Neural cell (in vitro differentiated cells): Measurements from ENCODE around the gene DNMT3A.

Experiments used
- CTCF ChIP-seq: fragments of 450-650 bp; IDR thresholded peaks from 2 replicates; pipeline ENCODE4 v1.5.1; 2014; ENCODE audit warnings: antibody characterized with exemption, mild to moderate bottlenecking, moderate library complexity; ENCODE audit not compliant: poor library complexity, severe bottlenecking
- EP300 ChIP-seq: fragments of 450-650 bp; conservative IDR thresholded peaks from 2 replicates; pipeline ENCODE4 v1.6.1; 2014; ENCODE audit warnings: antibody characterized with exemption, mild to moderate bottlenecking, moderate library complexity; ENCODE audit not compliant: poor library complexity, severe bottlenecking
- EZH2 ChIP-seq: fragments of 200-600, 300-800 bp; shearing (Covaris generic), sonication (generic); IDR thresholded peaks from 2 replicates; pipeline ENCODE4 v1.6.1; 2014; ENCODE audit warnings: antibody characterized with exemption, low read length, borderline replicate concordance, mild to moderate bottlenecking; ENCODE audit not compliant: insufficient read depth, poor library complexity, severe bottlenecking
- MXI1 ChIP-seq: fragments of 450-650 bp; conservative IDR thresholded peaks from 2 replicates; pipeline ENCODE4 v1.6.1; 2014; ENCODE audit warnings: antibody characterized with exemption, mild to moderate bottlenecking; ENCODE audit not compliant: poor library complexity, severe bottlenecking
- POLR2AphosphoS5 ChIP-seq: IDR thresholded peaks from 2 replicates; pipeline ENCODE4 v1.6.1; 2012
- REST ChIP-seq: IDR thresholded peaks from 2 replicates; pipeline ENCODE4 v1.6.1; 2012; ENCODE audit warnings: borderline replicate concordance
- TAF1 ChIP-seq: IDR thresholded peaks from 2 replicates; pipeline ENCODE4 v1.6.1; 2012; ENCODE audit warnings: low read depth

GRCh38 chr2:25280051-25280687 is 61.6 kb downstream of the DNMT3A start:
- TF ChIP-seq EP300 (no peak), CTCF (no peak), MXI1 (no peak), EZH2 (no peak), REST (no peak), POLR2AphosphoS5 (no peak), TAF1 (no peak)
